ENCODE data around the gene NIPSNAP3A. TPM values are rescaled to one million over a fixed set of nuclear protein-coding genes. Genes with fewer than 3 reads are reported as not detected.

The NIPSNAP3A gene
- total RNA-seq, 1 donor from 2014 or later, result 29.9 TPM

- DNase-seq (ENCODE audit: low spot score), result no peak
Observed at GRCh38 chr9:104808035-104808614, 60.6 kb downstream of the NIPSNAP3A start.

Other genes with a start within 250 kb of the NIPSNAP3A start
- not detected for gene OR13F1, start 243.4 kb upstream of the NIPSNAP3A start, total RNA-seq
- gene OR13C4, start 220.5 kb upstream of the NIPSNAP3A start, total RNA-seq, result not detected
- not detected for gene OR13C3, start 210.8 kb upstream of the NIPSNAP3A start, total RNA-seq
- not detected for gene OR13C8, start 178.5 kb upstream of the NIPSNAP3A start, total RNA-seq
- not detected for gene OR13C5, start 148.3 kb upstream of the NIPSNAP3A start, total RNA-seq
- not detected for gene OR13C2, start 142.1 kb upstream of the NIPSNAP3A start, total RNA-seq
- gene OR13C9, start 129.5 kb upstream of the NIPSNAP3A start, total RNA-seq, result not detected
- gene OR13D1, start 53.2 kb upstream of the NIPSNAP3A start, total RNA-seq, result not detected
- gene NIPSNAP3B, start 16.4 kb downstream of the NIPSNAP3A start, total RNA-seq, result 4.1 TPM
- 33.4 TPM for gene ABCA1, start 180.5 kb downstream of the NIPSNAP3A start, total RNA-seq